Activated CD4-positive, CD25-positive, alpha-beta regulatory T cell treated with anti-CD3 and anti-CD28 coated beads, Interleukin-2, amount 50 U/mL, for 16 hours (primary cell): ENCODE data around the gene OGFOD3.
"Not testable (repeated sequence)": the region's sequence is repeated elsewhere in the genome, so short reads cannot be mapped to it uniquely, and the experiment has no call there.

Source experiments
- DNase-seq: peaks from one replicate; pipeline ENCODE4 v3.0.0-alpha.2; 2020; ENCODE audit warnings: low read depth, low spot score

Gene OGFOD3

GRCh38 chr17:82374626-82375331 is 43.6 kb downstream of the OGFOD3 start:
- no peak for DNase-seq

DNA sequence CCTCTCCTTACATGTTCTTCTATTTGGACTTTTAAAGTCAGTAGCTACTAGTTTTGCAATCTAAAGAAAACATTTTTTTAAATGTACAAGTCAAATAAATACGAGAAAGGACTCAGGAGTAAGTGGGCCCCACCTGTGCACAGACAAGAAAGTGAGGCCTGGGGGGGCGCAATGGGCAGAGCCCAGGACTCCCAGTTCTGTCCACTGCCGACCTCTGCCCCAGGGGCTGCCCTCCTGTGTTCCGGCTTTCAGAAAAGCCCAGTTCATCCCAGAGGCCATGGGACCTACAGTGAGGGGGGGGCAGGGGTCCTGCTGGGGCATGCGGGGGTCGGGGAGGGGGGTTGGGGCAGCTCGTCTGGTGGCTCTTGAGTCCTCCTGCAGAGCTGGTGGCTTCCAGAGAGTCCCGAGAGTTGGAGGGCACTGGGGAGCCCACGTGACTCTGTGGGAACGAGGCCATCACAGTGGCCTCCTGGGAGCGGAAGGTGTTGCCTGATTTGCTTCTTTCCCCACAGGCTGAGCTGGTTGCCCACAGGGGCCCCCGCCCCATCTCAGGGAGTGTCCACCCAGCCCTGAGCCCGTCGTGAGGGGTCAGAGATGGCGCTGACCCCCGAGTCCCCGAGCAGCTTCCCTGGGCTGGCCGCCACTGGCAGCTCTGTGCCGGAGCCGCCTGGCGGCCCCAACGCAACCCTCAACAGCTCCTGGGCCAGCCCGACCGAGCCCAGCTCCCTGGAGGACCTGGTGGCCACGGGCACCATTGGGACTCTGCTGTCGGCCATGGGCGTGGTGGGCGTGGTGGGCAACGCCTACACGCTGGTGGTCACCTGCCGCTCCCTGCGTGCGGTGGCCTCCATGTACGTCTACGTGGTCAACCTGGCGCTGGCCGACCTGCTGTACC is 44.4 kb downstream of the OGFOD3 start:
- no peak for DNase-seq

- DNase-seq = not testable (repeated sequence)
Observed at GRCh38 chr17:82373072-82373452, 45.3 kb downstream of the OGFOD3 start.

- no peak for DNase-seq
Observed at GRCh38 chr17:82372249-82373071, 45.9 kb downstream of the OGFOD3 start.

- no peak for DNase-seq
Observed at GRCh38 chr17:82371333-82372248, 46.8 kb downstream of the OGFOD3 start, which contains the start of gene UTS2R. Gene UTS2R (plus strand): TSS chr17:82371765. CDS start chr17:82374325, 2,560 bp downstream.

- no peak for DNase-seq
Observed at GRCh38 chr17:82370471-82371332, 47.7 kb downstream of the OGFOD3 start.

DNA sequence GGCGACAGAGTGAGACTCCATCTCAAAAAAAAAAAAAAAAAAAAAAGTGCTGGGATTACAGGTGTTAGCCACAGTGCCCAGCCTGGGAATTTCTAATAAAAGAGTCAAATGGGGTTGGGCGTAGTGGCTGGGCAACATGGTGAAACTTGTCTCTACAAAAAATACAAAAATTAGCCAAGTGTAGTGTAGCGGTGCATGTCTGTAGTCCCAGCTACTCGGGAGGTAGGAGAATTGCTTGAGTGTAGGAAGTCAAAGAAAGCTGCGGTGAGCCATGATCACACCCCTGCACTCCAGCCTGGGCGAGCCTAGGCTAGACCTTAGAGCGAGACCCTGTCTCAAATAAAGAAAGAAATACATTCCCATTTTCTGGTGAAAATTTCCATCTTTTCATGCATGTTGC is 49.2 kb downstream of the OGFOD3 start:
- DNase-seq = no peak

DNA sequence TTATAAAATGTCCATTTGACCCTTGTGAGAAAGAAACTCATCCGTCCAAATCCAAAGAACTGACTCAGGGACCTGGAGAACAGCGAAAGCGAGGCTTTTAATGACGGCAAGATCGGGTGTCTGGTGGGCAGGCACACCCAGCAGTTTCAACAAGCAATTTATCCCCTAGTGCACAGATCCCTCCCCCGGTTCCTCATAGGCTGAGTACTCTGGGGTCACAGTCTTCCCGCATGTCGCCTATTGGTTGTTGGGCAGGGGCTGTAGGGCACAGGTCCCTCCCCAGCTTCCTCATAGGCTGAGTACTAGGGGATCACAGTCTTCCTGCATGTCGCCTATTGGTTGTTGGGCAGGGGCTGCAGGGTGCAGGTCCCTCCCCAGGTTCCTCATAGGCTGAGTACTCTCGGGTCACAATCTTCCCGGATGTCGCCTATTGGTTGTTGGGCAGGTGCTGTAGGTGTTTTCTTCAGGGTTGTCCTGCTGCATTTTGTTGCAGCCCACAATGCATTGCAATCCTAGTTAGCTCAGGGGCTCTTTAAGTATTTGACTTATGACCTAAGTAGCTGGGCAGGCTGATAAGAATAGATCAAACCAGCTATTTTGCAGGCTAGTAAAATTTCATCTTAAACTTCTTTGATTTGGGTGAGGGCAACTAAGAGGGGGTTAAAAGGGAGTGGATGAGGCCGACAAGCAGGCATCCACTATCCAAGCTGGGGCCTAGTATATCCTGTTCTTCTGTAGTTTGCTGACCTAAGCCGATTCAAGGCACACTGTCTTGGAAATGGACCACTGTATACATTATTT is 50.5 kb downstream of the OGFOD3 start:
- DNase-seq = no peak

- no peak for DNase-seq
Observed at GRCh38 chr17:82366749-82367148, 51.6 kb downstream of the OGFOD3 start.

GRCh38 chr17:82365606-82366295 is 52.6 kb downstream of the OGFOD3 start:
- no peak for DNase-seq

DNA sequence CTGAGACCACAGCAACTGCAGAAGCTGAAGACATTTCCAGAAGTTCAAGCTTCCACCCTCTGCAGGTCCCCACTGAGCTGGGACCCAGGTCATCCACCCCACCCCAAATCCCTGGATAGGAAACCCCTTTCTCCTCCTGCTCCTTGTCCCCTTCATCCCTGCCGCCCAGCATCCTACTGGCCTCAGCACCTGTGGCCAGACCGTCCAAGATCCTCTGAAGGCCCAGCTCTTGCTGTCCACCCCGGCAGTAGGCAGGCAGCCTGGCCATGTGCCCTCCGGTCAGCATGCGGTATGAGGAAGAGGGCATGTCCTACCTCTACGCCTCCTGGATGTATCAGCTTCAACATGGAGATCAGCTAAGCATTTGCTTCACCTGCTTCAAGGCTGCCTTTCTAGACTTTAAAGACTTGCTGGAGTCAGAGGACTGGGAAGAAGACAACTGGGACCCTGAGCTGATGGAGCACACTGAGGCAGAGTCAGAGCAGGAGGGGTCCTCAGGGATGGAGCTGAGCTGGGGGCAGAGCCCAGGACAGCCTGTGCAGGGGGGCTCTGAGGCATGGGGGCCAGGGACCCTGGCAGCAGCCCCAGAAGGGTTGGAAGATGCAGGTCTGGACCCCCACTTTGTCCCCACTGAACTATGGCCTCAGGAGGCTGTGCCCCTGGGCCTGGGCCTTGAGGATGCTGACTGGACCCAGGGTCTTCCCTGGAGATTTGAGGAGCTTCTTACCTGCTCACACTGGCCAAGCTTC is 56.3 kb downstream of the OGFOD3 start:
- no peak for DNase-seq

DNA sequence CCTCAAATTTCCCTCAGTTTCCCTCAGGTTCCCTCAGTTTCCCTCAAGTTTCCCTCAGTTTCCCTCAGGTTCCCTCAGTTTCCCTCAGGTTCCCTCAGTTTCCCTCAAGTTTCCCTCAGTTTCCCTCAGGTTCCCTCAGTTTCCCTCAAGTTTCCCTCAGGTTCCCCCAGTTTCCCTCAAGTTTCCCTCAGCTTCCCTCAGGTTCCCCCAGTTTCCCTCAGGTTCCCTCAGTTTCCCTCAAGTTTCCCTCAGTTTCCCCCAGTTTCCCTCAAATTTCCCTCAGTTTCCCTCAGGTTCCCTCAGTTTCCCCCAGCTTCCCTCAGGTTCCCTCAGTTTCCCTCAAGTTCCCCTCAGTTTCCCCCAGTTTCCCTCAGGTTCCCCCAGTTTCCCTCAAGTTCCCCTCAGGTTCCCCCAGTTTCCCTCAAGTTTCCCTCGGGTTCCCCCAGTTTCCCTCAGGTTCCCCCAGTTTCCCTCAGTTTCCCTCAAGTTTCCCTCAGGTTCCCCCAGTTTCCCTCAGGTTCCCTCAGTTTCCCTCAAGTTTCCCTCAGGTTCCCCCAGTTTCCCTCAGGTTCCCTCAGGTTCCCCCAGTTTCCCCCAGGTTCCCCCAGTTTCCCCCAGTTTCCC is 58.8 kb downstream of the OGFOD3 start:
- DNase-seq = not testable (repeated sequence)

- no peak for DNase-seq
Observed at GRCh38 chr17:82358465-82359350, 59.7 kb downstream of the OGFOD3 start, which contains the start of gene TEX19. Gene TEX19 (plus strand): TSS chr17:82359247. CDS start chr17:82362151, 2,904 bp downstream.

DNA sequence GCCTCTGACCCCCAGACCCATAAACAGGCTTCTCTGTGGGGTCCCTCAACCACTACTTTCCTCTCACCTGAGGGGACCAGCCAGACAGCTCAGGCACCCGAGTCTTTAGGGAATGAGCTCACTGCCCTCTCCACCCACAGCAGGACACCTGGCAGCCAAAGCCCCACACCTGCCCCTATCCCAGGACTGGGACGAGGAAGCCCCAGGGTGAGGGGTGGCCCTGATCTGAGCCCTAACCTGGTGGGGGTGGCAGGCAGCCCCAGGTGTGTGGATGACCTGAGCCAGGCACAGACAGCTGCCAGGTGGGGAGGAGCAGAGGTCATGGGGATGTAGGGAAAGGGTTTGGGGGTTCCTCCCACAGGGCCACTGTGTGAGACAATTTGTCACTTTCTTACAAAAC is 61.0 kb downstream of the OGFOD3 start:
- DNase-seq = no peak

GRCh38 chr17:82356845-82357355 is 61.5 kb downstream of the OGFOD3 start:
- no peak for DNase-seq
